Measurements from ENCODE around the gene SPAG5.
A peak's percentile ranks its signal among the peaks of the same experiment; 100 is the strongest.

SPAG5 gene

GRCh38 chr17:28538296-28538895 lies 60.4 kb downstream of the SPAG5 start:
- Histone ChIP-seq H3K27ac (no peak overlapping the region), H3K4me3 (ENCODE audit: low read depth, low read length) (no peak overlapping the region), H3K36me3 (no peaks in the 10 kb centered on the region), H3K27me3 (ENCODE audit: insufficient read depth, low read depth, severe bottlenecking) (no peaks in the 10 kb centered on the region), H3K9me3 (ENCODE audit: severe bottlenecking) (no peaks in the 10 kb centered on the region)
- DNase-seq = no peak
- no peak for TF ChIP-seq CTCF (IDR thresholded peaks at IDR 0.05; ENCODE audit: low read depth, low read length)

- H3K27me3 ChIP-seq (ENCODE audit: insufficient read depth, low read depth, severe bottlenecking) = no peaks in the 10 kb centered on the region
- no peak for DNase-seq
- H3K9me3 ChIP-seq (ENCODE audit: severe bottlenecking) = no peaks in the 10 kb centered on the region
- no peak overlapping the region for H3K27ac ChIP-seq
- no peak for TF ChIP-seq CTCF (IDR thresholded peaks at IDR 0.05; ENCODE audit: low read depth, low read length)
- H3K4me3 ChIP-seq (ENCODE audit: low read depth, low read length) = no peak overlapping the region
- H3K36me3 ChIP-seq = no peaks in the 10 kb centered on the region
Measured at GRCh38 chr17:28537219-28537610, 61.6 kb downstream of the SPAG5 start.

GRCh38 chr17:28536532-28537218 lies 62.1 kb downstream of the SPAG5 start:
- Histone ChIP-seq H3K27ac (no peak overlapping the region), H3K4me3 (ENCODE audit: low read depth, low read length) (no peak overlapping the region), H3K9me3 (ENCODE audit: severe bottlenecking) (no peaks in the 10 kb centered on the region), H3K36me3 (no peaks in the 10 kb centered on the region), H3K27me3 (ENCODE audit: insufficient read depth, low read depth, severe bottlenecking) (no peaks in the 10 kb centered on the region)
- TF ChIP-seq CTCF (IDR thresholded peaks at IDR 0.05; ENCODE audit: low read depth, low read length) = no peak
- DNase-seq = no peak

GRCh38 chr17:28534740-28535375 lies 64.0 kb downstream of the SPAG5 start:
- Histone ChIP-seq H3K9me3 (ENCODE audit: severe bottlenecking) (no peaks in the 10 kb centered on the region), H3K36me3 (no peaks in the 10 kb centered on the region), H3K27ac (no peak overlapping the region), H3K4me3 (ENCODE audit: low read depth, low read length) (no peak overlapping the region), H3K27me3 (ENCODE audit: insufficient read depth, low read depth, severe bottlenecking) (no peaks in the 10 kb centered on the region)
- peak; percentile 37; the same call in 1 of the 2 replicates for TF ChIP-seq CTCF (IDR thresholded peaks at IDR 0.05; ENCODE audit: low read depth, low read length)
- DNase-seq = no peak

- TF ChIP-seq CTCF (IDR thresholded peaks at IDR 0.05; ENCODE audit: low read depth, low read length) = no peak
- no peak overlapping the region for H3K27ac ChIP-seq
- no peaks in the 10 kb centered on the region for H3K36me3 ChIP-seq
Measured at GRCh38 chr17:28533091-28533807, 65.6 kb downstream of the SPAG5 start.

More at GRCh38 chr17:28533091-28533807, 65.6 kb downstream of the SPAG5 start:
- Histone ChIP-seq H3K4me3 (ENCODE audit: low read depth, low read length) (no peak overlapping the region), H3K9me3 (ENCODE audit: severe bottlenecking) (no peaks in the 10 kb centered on the region), H3K27me3 (ENCODE audit: insufficient read depth, low read depth, severe bottlenecking) (no peaks in the 10 kb centered on the region)
- DNase-seq = no peak

Data from WERI-Rb-1 (cell line).